GM21717 (cell line): ENCODE results near the gene PIH1D2.
A peak's percentile ranks its signal among the peaks of the same experiment; 100 is the strongest.
"Not testable (repeated sequence)": the region's sequence is repeated elsewhere in the genome, so short reads cannot be mapped to it uniquely, and the experiment has no call there.

ENCODE experiments used
- ATAC-seq: cut with Tn5 transposase; IDR thresholded peaks from one replicate; pipeline ENCODE4 v1.9.1; 2021; ENCODE audit warnings: mild to moderate bottlenecking, moderate library complexity; ENCODE audit not compliant: unreplicated experiment

The PIH1D2 gene, protein sequence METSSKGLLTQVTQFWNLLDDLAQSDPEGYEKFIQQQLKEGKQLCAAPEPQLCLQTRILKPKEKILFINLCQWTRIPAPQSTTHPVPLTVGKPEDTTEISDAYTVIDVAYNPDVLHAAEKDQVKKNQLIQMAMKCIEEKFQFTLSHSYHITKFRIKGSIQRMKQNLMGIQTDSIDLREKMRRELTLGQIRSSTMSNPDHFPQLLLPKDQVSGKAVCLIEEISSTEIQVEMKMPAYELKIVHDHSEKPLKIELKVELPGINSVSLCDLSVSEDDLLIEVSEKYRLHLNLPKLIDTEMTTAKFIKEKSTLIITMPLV

DNA sequence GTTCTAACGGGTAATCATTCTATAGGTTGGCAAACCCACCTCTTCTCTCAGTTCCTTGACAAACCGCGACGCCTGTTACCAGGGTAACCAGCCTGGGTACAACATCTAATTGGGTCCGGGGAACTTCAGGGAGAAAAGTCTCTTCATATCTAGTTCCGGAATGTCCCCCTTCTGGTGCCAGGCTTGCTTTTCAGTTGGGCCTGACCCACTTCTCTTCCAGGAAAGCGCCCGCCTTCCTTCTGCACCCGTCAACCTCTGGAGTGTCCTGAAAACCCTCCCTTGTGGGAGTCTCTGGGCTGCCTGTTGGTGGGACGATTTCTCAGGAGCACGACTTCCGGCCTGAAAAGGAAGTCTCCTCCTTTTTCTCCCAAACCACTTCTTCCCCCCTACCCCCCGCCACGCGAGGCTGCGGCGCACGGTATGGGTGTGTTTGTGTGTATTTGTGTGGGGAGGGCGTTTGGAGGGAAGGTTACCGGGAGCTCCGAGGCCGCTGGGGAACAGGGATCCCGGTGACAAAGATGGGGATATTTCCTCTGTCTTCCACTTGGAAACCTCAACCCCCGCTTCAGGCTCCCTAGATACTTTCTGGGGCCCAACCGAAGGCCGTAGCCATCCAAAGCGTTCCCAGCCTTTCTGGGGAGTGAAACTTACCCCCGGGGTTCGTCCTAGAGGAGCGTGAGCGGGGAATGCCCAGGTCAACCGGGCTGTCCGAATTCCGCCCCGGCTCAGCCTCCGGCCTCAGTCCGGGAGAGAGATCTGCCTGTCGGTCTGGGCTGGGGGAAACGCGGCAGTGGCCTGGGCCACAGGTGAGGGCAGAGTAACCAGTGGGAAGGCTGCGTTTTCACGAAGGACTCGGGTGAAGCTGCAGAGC is at the start of gene PIH1D2, which contains the start of gene NKAPD1:
Gene PIH1D2, minus strand, starts transcription at position 77 of the 871 bp plus-strand sequence. CDS start 843 bp downstream, outside the sequence.
Gene NKAPD1, plus strand, starts transcription at position 359 of the 871 bp plus-strand sequence. CDS start 1,276 bp downstream, outside the sequence.
- ATAC-seq, result peak; percentile 84

- ATAC-seq, result no peak
These were observed 49.3 kb upstream of the PIH1D2 start for GRCh38 chr11:112123129-112123528.

DNA sequence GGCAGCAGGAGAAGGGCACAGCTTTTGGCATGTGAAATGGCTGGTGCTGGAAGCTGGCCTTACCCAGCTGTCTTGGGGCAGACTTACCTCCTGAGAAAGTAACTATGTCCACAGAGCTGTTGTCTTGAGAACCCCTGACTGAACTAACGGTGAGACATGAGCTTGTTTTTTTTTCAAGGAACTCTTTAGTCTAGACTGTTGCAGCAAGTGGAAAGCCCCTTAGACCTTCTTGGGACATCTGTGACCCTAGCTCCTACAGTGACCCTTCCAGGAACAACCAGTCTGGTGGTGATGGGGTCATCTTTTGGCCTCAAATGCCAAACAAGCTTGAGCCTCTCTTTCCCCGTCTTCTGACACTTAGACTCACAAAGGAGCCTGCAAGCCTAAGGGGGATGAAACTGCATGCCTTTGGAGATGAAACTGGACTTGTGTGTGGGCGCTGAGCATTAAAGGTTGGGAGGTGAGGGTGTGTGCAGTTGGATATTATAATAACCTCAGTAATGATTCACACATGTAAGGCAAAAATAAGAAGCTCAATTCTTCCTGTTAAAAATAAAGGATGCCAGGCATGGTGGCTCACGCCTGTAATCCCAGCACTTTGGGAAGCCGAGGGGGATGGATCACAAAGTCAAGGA is 48.3 kb upstream of the PIH1D2 start:
- no peak for ATAC-seq

DNA sequence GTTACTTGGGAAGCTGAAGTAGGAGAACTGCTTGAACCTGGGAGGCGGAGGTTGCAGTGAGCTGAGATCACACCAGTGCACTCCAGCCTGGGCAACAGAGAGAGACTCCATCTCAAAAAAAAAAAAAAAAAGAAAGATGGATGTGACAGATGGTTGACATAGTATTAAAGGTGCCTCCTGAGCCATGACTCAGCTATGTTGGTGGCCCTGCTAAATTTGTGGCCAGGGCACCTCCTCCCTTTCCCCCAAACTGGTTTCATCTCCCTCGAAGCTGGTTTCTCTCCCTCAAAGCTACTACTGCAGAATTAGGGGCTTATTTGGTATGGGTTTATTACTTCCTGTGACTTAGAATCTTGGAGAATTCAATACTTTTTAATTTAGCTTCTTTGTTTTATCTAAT is 44.4 kb upstream of the PIH1D2 start:
- ATAC-seq, result no peak

- ATAC-seq, result no peak
These were observed 41.6 kb upstream of the PIH1D2 start for GRCh38 chr11:112115386-112115785.

DNA sequence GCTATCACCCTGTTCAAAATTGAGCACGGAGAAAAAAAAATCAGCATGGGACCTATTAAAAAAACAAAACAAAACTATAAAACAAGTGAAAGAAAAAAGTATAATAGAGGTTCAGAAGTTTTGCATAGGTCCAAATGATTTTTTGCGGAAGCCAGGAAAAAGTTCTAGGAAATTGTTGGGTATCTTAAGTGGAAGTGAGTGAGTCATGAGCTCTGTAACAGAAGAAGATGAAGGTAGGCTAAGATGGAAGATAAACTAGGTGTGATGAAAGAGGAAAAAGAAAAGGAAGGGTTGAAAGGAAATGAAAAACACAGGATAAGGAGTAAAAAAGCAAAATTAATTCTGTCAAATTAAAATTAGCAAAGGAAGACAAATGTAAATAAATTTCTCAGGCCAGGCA is 40.6 kb upstream of the PIH1D2 start:
- ATAC-seq, result no peak

- ATAC-seq, result no peak
These were observed 40.0 kb upstream of the PIH1D2 start for GRCh38 chr11:112113539-112114457.

- ATAC-seq, result no peak
These were observed 32.3 kb upstream of the PIH1D2 start for GRCh38 chr11:112106070-112106469.

DNA sequence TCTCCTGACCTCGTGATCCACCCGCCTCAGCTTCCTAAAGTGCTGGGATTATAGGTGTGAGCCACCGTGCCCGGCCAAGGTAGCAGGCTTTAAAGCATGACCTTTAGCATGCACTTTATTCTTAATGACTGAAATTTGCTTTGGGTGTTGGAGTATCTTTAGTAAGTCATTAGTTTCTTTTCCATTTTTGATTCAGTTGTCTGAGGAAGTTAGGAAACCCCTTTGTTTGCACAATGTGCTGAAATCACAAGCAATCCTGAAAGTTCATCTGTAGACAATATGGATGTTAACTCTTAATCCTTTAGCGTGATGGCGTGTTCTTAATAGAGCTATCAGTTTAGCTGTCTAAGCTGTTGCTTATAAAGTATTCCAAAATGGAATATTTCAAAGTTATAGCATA is 29.6 kb upstream of the PIH1D2 start:
- no peak for ATAC-seq

DNA sequence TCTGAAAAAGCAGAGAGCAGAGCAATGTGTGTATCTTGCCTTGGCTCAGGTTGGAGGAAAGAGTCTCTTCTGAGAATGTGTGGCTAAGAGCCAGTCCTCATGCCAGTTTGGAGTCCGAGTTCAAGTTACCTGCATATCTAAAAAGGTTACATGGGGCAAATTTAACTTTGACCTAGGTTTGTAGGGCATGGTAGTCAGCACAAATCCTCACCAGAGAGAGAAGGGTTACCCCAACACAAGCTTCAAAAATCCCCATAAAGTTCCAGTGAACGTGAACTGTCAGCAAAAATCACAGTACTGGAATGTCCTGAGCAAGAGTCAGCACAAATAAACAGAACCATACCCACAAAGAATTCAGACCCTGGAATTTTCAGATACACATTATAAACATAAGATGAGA is 26.6 kb upstream of the PIH1D2 start:
- no peak for ATAC-seq

DNA sequence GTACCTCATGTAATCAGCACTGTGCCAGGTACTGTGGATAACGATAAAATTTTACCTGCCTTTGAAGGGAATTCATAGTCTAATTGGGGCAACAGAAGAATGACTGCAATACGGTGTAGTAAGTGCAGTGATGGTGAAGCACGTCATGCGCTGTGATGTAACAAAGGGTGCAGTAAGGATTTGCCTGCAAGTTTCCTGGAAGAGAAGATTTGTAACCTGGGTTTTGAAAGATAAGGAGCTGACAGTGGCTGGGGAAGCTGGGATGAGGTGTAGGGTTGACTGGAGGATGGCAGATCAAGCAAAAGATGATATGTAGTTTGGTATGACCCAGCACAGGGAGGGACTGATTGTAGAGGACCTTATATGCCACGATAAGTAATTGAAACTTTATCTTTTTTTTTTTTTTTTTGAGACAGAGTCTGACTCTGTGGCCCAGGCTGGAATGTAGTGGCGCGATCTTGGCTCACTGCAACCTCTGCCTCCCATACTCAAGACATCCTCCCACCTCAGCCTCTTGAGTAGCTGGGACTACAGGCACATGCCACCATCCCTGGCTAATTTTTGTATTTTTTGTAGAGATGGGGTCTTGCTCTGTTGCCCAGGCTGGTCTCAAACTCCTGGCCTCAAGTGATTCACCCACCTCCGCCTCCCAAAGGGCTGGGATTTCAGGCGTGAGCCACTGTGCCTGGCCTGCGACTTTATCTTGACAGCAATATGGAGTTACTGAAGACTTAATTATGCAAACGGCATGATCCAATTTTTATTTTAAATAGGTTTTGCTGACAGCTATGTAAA is 24.1 kb upstream of the PIH1D2 start:
- no peak for ATAC-seq

- no peak for ATAC-seq
These were observed 22.4 kb upstream of the PIH1D2 start for GRCh38 chr11:112096194-112096593.

GRCh38 chr11:112095302-112095701 is 21.5 kb upstream of the PIH1D2 start:
- ATAC-seq, result not testable (repeated sequence)

- ATAC-seq, result peak; percentile 1
These were observed 13.4 kb upstream of the PIH1D2 start for GRCh38 chr11:112087212-112087611.

GRCh38 chr11:112086422-112087191 is 12.8 kb upstream of the PIH1D2 start, which contains the start of the genes SDHD and TIMM8B:
SDHD (plus strand) TSS chr11:112086873; CDS start chr11:112086908, 35 bp downstream.
TIMM8B (minus strand) TSS chr11:112086756; CDS start chr11:112086723, 33 bp downstream.
- peak; percentile 89 for ATAC-seq

DNA sequence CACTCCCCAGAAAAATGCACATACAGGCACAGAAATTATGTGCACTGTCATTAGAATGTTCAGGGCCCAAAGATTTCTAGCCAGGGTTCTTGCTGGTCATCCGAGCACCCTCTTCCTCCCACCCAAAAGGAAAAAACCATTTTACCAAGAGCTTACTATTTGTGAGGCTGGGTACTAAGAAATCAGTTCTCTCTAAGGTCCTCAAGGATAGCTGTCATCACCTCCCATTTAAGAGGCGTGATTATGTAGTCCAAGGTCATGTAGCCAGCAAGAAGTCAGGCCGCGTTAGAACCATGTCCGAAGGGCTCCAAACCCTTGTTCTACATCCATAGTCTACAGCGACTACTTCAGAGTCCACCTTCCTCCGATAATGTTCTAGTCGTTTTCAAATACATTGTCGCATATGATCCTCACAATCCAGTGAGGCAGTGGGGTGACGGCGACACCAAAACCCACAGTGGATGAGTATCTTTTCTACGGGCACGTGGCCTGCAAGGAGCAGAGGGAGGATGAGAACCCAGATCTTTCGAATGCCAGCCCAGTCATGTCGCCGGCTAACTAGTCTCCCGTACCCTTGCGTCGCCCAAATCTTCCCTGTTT is 12.1 kb upstream of the PIH1D2 start:
- ATAC-seq, result peak; percentile 42

- ATAC-seq, result no peak
These were observed 8.9 kb upstream of the PIH1D2 start for GRCh38 chr11:112082729-112083128.

GRCh38 chr11:112062923-112063322 is 10.9 kb downstream of the PIH1D2 start:
- no peak for ATAC-seq
